Right atrium auricular region (tissue), 2 donors: ENCODE results near the gene GPSM1. TPM values are rescaled to one million over a fixed set of nuclear protein-coding genes. Genes with fewer than 3 reads are reported as not detected.
"Not testable (repeated sequence)": the region's sequence is repeated elsewhere in the genome, so short reads cannot be mapped to it uniquely, and the experiment has no call there.

Source experiments
- DNase-seq: peaks from one replicate; pipeline ENCODE4 v3.0.0-alpha.2; 2019; ENCODE audit warnings: low spot score
- H3K27ac ChIP-seq, 2 donors: fragments of 200-600 bp; sonication (generic); 1 replicate in 1 of 2; 2 replicates in 1 of 2; pipeline ENCODE4 v1.5.1; 2016 to 2019
- H3K27me3 ChIP-seq, 2 donors: fragments of 200-600 bp; sonication (generic); one replicate each; pipeline versions ENCODE4 v1.5.1 to v1.6.0; 2017 to 2019
- H3K36me3 ChIP-seq: fragments of 200-600 bp; sonication (generic); one replicate; pipeline ENCODE4 v1.5.1; 2016
- H3K4me1 ChIP-seq, 2 donors: fragments of 200-600 bp; sonication (generic); one replicate each; pipeline versions ENCODE4 v1.5.1 to v1.6.0; 2017 to 2019
- H3K4me3 ChIP-seq, 2 donors: fragments of 200-600 bp; sonication (generic); 1 replicate in 1 of 2; 2 replicates in 1 of 2; pipeline ENCODE4 v1.5.1; 2017 to 2019; ENCODE audit warnings: mild to moderate bottlenecking in 1 of 2, moderate library complexity in 1 of 2
- H3K9me3 ChIP-seq, 2 donors: fragments of 200-600 bp; sonication (generic); one replicate each; pipeline ENCODE4 v1.5.1; 2019
- total RNA-seq, 2 donors: library from RNA; depleted of rRNA; stranded (reverse); fragments of >200 nt; gene quantifications; one replicate each; pipeline ENCODE4 v1.1.0, GENCODE V29; 2016
- TF ChIP-seq, protein P1 (sequence below), 2 donors: fragments of 200-600 bp; sonication (generic); IDR thresholded peaks; one replicate each; pipeline ENCODE4 v1.5.1; 2019; ENCODE audit warnings: antibody characterized with exemption in 2 of 2

Gene GPSM1
- total RNA-seq, 2 donors from 2014 or later: 39.4 to 44.5 TPM

DNA sequence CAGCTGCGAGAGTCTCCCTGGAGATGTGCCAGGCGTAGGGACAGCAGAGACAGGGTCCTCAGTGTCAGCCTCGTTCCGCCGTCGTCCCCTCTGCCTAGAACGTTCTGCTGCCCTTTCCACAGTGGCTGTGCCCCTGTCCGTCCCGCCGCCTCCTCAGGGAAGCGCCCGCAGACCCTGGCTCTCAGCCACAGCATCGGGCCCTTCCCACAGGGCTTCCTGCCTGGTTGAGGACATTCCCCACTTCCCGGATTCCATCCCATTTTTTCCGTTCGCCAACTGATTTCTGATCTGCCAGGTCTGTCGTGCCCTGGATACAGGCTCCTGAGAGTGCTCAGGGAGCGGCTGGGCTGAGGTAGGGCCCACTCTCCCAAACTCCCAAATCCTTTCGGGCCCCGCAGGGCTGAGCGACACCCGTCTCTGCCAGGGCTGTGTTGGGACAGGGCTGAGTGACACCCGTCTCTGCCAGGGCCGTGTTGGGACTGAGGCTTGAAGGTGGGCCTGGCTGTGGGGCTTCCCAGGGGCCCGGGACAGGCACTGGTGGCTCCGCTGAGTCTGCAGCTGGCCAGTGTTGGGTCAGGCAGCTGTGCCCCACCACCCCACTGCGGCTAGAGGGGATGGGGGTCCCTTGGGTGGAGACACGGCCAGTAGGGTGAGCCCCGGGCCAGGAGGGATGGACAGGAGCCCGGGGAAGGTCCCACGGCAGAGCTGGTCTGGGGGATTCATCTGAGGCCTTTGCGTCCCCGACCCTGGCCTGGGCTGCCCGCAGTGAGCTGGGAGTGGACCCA, 20.3 kb downstream of the GPSM1 start:
- H3K4me1 ChIP-seq: peaks cover 0 to 60% of the 10 kb centered on the region in 2 donors
- no peaks in the 10 kb centered on the region for H3K27me3 ChIP-seq
- no peak overlapping the region for H3K4me3 ChIP-seq
- H3K9me3 ChIP-seq: no peaks in the 10 kb centered on the region
- TF ChIP-seq, protein P1, sequence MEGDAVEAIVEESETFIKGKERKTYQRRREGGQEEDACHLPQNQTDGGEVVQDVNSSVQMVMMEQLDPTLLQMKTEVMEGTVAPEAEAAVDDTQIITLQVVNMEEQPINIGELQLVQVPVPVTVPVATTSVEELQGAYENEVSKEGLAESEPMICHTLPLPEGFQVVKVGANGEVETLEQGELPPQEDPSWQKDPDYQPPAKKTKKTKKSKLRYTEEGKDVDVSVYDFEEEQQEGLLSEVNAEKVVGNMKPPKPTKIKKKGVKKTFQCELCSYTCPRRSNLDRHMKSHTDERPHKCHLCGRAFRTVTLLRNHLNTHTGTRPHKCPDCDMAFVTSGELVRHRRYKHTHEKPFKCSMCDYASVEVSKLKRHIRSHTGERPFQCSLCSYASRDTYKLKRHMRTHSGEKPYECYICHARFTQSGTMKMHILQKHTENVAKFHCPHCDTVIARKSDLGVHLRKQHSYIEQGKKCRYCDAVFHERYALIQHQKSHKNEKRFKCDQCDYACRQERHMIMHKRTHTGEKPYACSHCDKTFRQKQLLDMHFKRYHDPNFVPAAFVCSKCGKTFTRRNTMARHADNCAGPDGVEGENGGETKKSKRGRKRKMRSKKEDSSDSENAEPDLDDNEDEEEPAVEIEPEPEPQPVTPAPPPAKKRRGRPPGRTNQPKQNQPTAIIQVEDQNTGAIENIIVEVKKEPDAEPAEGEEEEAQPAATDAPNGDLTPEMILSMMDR (IDR thresholded peaks at IDR 0.05): no peak
- peak overlapping the region; percentile 0 to 89 for H3K27ac ChIP-seq
- no peak for DNase-seq
- H3K36me3 ChIP-seq: no peaks in the 10 kb centered on the region

DNA sequence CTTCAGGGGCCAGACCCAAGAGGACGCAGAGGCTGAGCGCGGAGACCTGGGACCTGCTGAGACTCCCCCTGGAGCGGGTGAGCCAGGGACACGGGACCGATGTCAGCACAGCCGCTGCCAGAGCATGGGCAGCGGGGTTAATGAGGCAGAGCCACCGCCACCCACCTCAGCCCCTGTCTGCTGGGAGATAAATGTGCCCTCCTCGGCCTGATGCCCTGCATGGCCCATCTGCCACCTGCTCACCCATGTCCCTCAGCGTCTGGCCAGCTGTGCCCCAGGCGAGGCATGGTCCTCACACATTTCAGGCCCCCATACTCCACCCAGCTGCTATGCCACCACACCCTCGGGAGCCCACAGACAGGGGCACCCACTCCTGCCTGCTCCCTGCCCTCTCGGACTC, 21.4 kb downstream of the GPSM1 start:
- Histone ChIP-seq H3K4me3 (no peak overlapping the region), H3K9me3 (no peaks in the 10 kb centered on the region), H3K27me3 (no peaks in the 10 kb centered on the region), H3K4me1 (peaks cover 0 to 60% of the 10 kb centered on the region in 2 donors), H3K27ac (no peak overlapping the region), H3K36me3 (no peaks in the 10 kb centered on the region)
- TF ChIP-seq, protein P1 (IDR thresholded peaks at IDR 0.05): no peak
- no peak for DNase-seq

DNA sequence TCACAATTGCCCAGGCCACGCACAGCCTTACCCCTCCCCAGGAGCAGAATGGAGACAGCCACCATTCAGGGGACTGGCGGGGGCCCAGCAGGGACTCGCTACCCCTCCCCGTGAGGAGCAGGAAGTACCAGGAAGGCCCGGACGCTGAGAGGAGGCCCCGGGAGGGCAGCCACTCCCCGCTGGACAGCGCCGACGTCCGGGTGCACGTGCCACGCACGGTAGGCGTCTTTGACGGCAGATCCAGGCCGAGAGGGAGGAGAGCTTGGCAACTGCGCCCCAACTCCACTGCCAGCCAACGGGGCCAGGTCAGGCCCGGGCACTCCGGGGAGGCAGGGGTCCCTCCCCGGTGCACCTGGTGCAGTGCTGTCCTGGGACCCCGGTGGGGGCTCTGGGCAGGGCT, 22.2 kb downstream of the GPSM1 start:
- Histone ChIP-seq H3K4me3 (no peak overlapping the region), H3K27me3 (no peaks in the 10 kb centered on the region), H3K9me3 (no peaks in the 10 kb centered on the region), H3K36me3 (no peaks in the 10 kb centered on the region), H3K4me1 (peaks cover 0 to 61% of the 10 kb centered on the region in 2 donors), H3K27ac (no peak overlapping the region)
- no peak for DNase-seq
- TF ChIP-seq, protein P1 (IDR thresholded peaks at IDR 0.05): no peak

DNA sequence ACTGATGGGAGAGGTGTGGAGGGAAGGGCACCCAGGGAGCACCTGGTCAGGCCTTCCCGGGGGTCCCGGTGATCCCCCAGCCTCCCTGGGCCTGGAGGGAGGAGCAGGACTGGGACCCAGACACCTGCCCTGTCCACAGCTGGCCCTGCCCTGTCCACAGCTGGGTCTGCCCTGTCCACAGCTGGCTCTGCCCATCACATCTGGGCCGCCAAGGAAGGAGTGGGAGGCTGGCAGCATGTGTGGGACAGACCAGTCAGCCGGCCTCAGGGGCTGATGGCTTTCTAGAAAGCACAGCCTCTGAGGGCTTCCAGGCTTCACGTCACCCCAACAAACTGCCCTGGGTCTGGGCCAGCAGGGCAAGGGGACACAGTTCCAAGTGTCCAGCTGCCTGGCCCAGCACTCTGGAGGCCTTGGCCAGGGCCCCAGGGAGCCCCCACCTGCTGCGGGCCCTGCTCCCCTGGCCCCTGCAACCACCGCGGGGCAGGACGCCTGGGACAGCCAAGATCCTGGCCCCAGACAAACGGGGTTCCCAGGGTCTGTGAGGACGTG, 24.0 kb downstream of the GPSM1 start:
- Histone ChIP-seq H3K9me3 (no peaks in the 10 kb centered on the region), H3K4me3 (no peak overlapping the region)

DNA sequence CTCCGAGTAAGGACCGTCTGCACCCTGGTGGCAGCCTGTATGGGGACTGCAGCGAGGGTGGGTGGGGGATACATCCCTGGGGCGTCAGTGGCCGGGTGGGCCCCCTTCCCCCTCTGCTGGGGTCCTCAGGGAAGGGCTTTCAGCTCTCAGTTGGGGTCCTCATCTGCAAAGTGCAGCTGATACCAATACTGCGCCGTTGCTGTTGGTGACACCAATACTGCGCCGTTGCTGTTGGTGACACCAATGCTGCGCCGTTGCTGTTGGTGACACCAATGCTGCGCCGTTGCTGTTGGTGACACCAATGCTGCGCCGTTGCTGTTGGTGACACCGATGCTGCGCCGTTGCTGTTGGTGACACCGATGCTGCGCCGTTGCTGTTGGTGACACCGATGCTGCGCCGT, 24.5 kb downstream of the GPSM1 start:
- H3K36me3 ChIP-seq, H3K9me3 ChIP-seq, DNase-seq, H3K27me3 ChIP-seq, H3K4me3 ChIP-seq: not testable (repeated sequence)
- Histone ChIP-seq H3K27ac (peak overlapping the region in 1 of 2 donors; percentile 26), H3K4me1 (peaks cover 0 to 52% of the 10 kb centered on the region in 2 donors)

More for the DNA sequence above, 24.0 kb downstream of the GPSM1 start:
- Histone ChIP-seq H3K36me3 (peaks cover 3% of the 10 kb centered on the region), H3K27ac (peak overlapping the region in 1 of 2 donors; percentile 26), H3K4me1 (peaks cover 0 to 57% of the 10 kb centered on the region in 2 donors), H3K27me3 (no peaks in the 10 kb centered on the region)
- DNase-seq: no peak
- TF ChIP-seq, protein P1 (IDR thresholded peaks at IDR 0.05): no peak

DNA sequence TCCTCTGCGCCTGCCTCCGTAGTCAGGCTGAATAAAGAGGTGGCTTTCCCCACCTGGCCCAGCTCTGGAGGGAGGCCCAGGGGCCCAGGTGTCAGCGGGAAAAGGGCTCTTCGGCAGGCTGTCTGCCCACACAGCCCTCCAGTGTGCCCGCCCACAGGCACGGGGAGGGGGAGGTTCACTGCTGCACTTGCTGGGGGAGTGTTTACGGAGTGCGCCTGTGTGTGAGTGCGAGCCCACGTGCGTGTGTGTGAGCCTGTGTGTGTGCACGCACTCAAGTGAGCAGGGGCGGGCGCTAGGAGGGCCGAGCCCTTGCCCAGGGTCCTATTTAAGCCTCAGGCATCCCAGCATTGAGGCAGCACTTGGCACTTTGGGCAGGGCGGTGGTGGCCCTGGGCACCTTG, 25.3 kb downstream of the GPSM1 start:
- peaks cover 9% of the 10 kb centered on the region for H3K36me3 ChIP-seq
- H3K4me1 ChIP-seq: peaks cover 0 to 44% of the 10 kb centered on the region in 2 donors
- H3K4me3 ChIP-seq: peak overlapping the region; percentile 25 to 34
- TF ChIP-seq, protein P1 (IDR thresholded peaks at IDR 0.05): no peak
- DNase-seq: no peak
- H3K27ac ChIP-seq: peak overlapping the region; percentile 89 to 97
- H3K9me3 ChIP-seq: no peaks in the 10 kb centered on the region
- H3K27me3 ChIP-seq: no peaks in the 10 kb centered on the region
